B cell (primary cell): Measurements from ENCODE around the gene QSOX2. TPM values are rescaled to one million over a fixed set of nuclear protein-coding genes. Genes with fewer than 3 reads are reported as not detected.

Source experiments
- ATAC-seq: fragments of 200-7000 bp; cut with Tn5 transposase; one replicate; pipeline ENCODE4 v1.10.0; 2021; ENCODE audit warnings: low read depth, mild to moderate bottlenecking, moderate number of reproducible peaks, moderate library complexity
- CTCF ChIA-PET: fragments of 350-600 bp; sonication (Branson Sonifier 250); formaldehyde crosslinking; loops from one replicate; lab custom pipeline; 2021; ENCODE audit warnings: antibody characterized with exemption, inconsistent platforms; lab: Charles Lee
- POLR2A ChIA-PET: fragments of 350-600 bp; sonication (Branson Sonifier 250); formaldehyde crosslinking; loops from one replicate; lab custom pipeline; 2021; ENCODE audit warnings: antibody characterized with exemption; lab: Charles Lee
- DNase-seq: peaks from one replicate; pipeline ENCODE4 v3.0.0; 2013
- H2AFZ ChIP-seq: 2 replicates; pipeline ENCODE4 v1.6.1; 2012; ENCODE audit warnings: mild to moderate bottlenecking, low read depth, low read length; ENCODE audit not compliant: insufficient read depth, poor library complexity, severe bottlenecking
- H3K27ac ChIP-seq, 2 donors: 1 replicate in 1 of 2; 2 replicates in 1 of 2; pipeline ENCODE4 v1.5.1; 2012 to 2013; ENCODE audit warnings: low read length in 2 of 2, mild to moderate bottlenecking in 2 of 2, moderate library complexity in 1 of 2
- H3K27me3 ChIP-seq, 4 experiments: fragments of 200-600 bp in 1 of 4; sonication (generic) in 1 of 4; replicated peaks in 1 of 4; 1 replicate in 2 of 4; 2 replicates in 2 of 4; pipeline versions ENCODE4 v1.6.1 to v1.7.0; 2013 to 2016; ENCODE audit warnings: low read length in 3 of 4, mild to moderate bottlenecking in 2 of 4, mixed read lengths in 1 of 4, moderate library complexity in 1 of 4; ENCODE audit not compliant: insufficient read depth in 4 of 4, control insufficient read depth in 3 of 4; ENCODE audit errors: control extremely low read depth in 1 of 4
- H3K36me3 ChIP-seq, 2 experiments: replicated peaks in 1 of 2; 1 replicate in 1 of 2; 2 replicates in 1 of 2; pipeline versions ENCODE4 v1.6.1 to v1.7.1; 2013; ENCODE audit warnings: low read length in 1 of 2; ENCODE audit not compliant: insufficient read depth in 2 of 2, control insufficient read depth in 1 of 2; ENCODE audit errors: control extremely low read depth in 1 of 2, extremely low read depth in 1 of 2
- H3K4me1 ChIP-seq, 2 donors: fragments of 200-600 bp in 1 of 2; sonication (generic) in 1 of 2; 1 replicate in 1 of 2; 2 replicates in 1 of 2; pipeline versions ENCODE4 v1.5.1 to v1.6.1; 2013 to 2017; ENCODE audit warnings: low read length in 2 of 2; ENCODE audit not compliant: control insufficient read depth in 2 of 2, insufficient read depth in 2 of 2
- H3K4me2 ChIP-seq: replicated peaks from 2 replicates; pipeline ENCODE3; 2012; ENCODE audit warnings: mild to moderate bottlenecking, low read depth, low read length; ENCODE audit not compliant: poor library complexity, severe bottlenecking
- H3K4me3 ChIP-seq, 5 experiments: fragments of 200-600 bp in 1 of 5; sonication (generic) in 1 of 5; 1 replicate in 3 of 5; 2 replicates in 2 of 5; pipeline versions ENCODE4 v1.5.1 to v1.7.0; 2011 to 2016; ENCODE audit warnings: low read length in 4 of 5, mild to moderate bottlenecking in 4 of 5, low read depth in 2 of 5, control low read depth in 1 of 5, moderate library complexity in 1 of 5; ENCODE audit not compliant: insufficient read depth in 1 of 5; ENCODE audit errors: control extremely low read depth in 1 of 5, extremely low read depth in 1 of 5
- H3K79me2 ChIP-seq: fragments of 200-600 bp; sonication (generic); one replicate; pipeline ENCODE4 v1.6.0; 2016; ENCODE audit warnings: low read length; ENCODE audit not compliant: control insufficient read depth, insufficient read depth
- H3K9ac ChIP-seq: fragments of 200-600 bp; sonication (generic); 2 replicates; pipeline ENCODE4 v1.6.1; 2017; ENCODE audit warnings: mild to moderate bottlenecking, low read length, moderate library complexity
- H3K9me3 ChIP-seq, 3 donors: one replicate each; pipeline versions ENCODE4 v1.6.1 to v1.7.1; 2013; ENCODE audit warnings: low read length in 2 of 3; ENCODE audit not compliant: control insufficient read depth in 2 of 3, insufficient read depth in 1 of 3; ENCODE audit errors: control extremely low read depth in 1 of 3
- H4K20me1 ChIP-seq: 2 replicates; pipeline ENCODE4 v1.6.0; 2012; ENCODE audit warnings: mild to moderate bottlenecking, low read length; ENCODE audit not compliant: insufficient read depth, control insufficient read depth, poor library complexity, severe bottlenecking
- H3K27ac Mint-ChIP-seq: one replicate; pipeline ENCODE4 v1.8.0; 2021; ENCODE audit warnings: mixed read lengths
- H3K27me3 Mint-ChIP-seq: one replicate; pipeline ENCODE4 v1.8.0; 2021; ENCODE audit warnings: mixed read lengths
- H3K4me1 Mint-ChIP-seq: one replicate; pipeline ENCODE4 v1.8.0; 2021; ENCODE audit warnings: mixed read lengths
- H3K4me3 Mint-ChIP-seq: one replicate; pipeline ENCODE4 v1.8.0; 2021; ENCODE audit warnings: mixed read lengths
- H3K9me3 Mint-ChIP-seq: one replicate; pipeline ENCODE4 v1.8.0; 2022; ENCODE audit warnings: mixed read lengths; ENCODE audit not compliant: insufficient read depth
- EZH2 ChIP-seq: IDR thresholded peaks from 2 replicates; pipeline ENCODE4 v1.6.1; 2012; ENCODE audit warnings: borderline replicate concordance, low read depth, mild to moderate bottlenecking, moderate library complexity, low read length; ENCODE audit not compliant: insufficient read depth, poor library complexity, severe bottlenecking
- WGBS: methylation state at CpG from one replicate; pipeline ENCODE4 v1.1.5; 2013; ENCODE audit warnings: missing lambda C conversion rate; ENCODE audit not compliant: insufficient coverage; 5-methylcytosine and 5-hydroxymethylcytosine counted together
- intact Hi-C: fragments of 100-400 bp; cut with micrococcal nuclease; formaldehyde crosslinking; loops from one replicate; pipeline ENCODE4 v1.10.0; 2022
- polyA plus RNA-seq: library from polyadenylated mRNA; depleted of rRNA; stranded (reverse); fragments of >200 nt; gene quantifications from 2 replicates; pipeline ENCODE4 v1.2.3, GENCODE V29; 2012
- total RNA-seq, 2 donors: library from RNA; stranded (reverse); fragments of 120-200 nt in 1 of 2; gene quantifications; 1 replicate in 1 of 2; 2 replicates in 1 of 2; pipeline versions ENCODE4 v1.2.3 to v1.2.4, GENCODE V29; 2013 to 2022
- TF ChIP-seq, protein P1 (sequence below): fragments of 200-600 bp; IDR thresholded peaks from one replicate; pipeline ENCODE4 v1.8.0; 2022; ENCODE audit warnings: antibody characterized with exemption, mild to moderate bottlenecking

The QSOX2 gene
- total and polyA plus RNA-seq, 2 donors (not counting 1 experiment from before 2014, with no cell fraction given) = 62.9 to 139 TPM

DNA sequence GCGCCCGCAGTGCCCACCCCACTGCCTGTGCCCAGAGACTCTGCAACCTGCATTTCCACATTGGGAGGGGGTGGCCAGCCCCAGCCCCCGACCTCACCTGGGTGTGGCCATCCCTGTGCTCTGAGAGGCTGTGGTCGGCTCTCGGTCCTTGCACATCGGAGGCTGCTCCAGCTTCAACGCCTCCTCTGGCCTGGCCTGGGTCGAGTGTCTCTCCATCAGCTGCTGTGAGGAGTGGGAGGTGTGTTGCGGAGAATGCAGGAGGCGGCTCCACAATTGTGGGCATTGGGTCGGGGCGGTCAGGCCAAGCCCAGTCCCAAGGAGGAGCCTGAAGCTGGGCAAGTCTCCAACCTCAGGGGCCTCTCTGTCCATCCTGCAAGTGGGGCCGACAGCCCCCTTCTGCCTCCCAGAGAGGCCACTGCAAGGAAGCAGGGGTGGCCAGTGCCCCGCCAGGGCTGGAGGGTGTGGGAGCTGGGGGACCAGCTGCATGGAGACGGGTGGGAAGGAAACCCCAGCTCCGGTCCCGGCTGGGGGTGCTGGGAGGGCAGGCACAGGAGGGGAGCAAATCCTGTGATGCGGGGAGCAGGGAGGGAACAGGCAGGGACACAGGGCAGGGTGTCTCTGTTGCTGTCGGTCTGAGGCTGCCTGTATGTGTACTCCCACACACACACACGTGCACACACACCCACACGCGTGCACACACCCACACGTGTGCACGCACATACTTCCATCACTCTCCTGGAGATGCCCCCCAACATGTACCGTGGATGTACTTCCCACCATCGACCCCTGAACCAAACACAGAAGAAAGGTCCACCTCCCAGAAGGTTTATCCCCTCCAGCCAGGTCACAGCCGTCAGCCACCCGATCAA lies 29.4 kb upstream of the QSOX2 start:
- Histone ChIP-seq H3K4me1 (no peaks in the 10 kb centered on the region), H3K9ac (no peak overlapping the region), H3K9me3 (peaks cover 0 to 3% (median 0%) of the 10 kb centered on the region in 3 donors), H4K20me1 (no peaks in the 10 kb centered on the region), H3K79me2 (no peaks in the 10 kb centered on the region), H3K27me3 (no peaks in the 10 kb centered on the region), H3K4me2 (no peak overlapping the region), H3K27ac (no peak overlapping the region), H3K36me3 (no peaks in the 10 kb centered on the region), H2AFZ (no peak overlapping the region), H3K4me3 (no peak overlapping the region)
- ChIA-PET CTCF (interaction anchor here (1.0 to 1.2 kb wide), 2 partner anchors 8 to 105 kb away, joined by 3 read pairs; no protein-coding TSS in a partner anchor), POLR2A (no interaction called here)
- H3K4me1 Mint-ChIP-seq = no peaks in the 10 kb centered on the region
- H3K27ac Mint-ChIP-seq = no peak overlapping the region
- H3K9me3 Mint-ChIP-seq = no peaks in the 10 kb centered on the region
- no peak for ATAC-seq
- no peak for TF ChIP-seq EZH2
- TF ChIP-seq, protein P1, sequence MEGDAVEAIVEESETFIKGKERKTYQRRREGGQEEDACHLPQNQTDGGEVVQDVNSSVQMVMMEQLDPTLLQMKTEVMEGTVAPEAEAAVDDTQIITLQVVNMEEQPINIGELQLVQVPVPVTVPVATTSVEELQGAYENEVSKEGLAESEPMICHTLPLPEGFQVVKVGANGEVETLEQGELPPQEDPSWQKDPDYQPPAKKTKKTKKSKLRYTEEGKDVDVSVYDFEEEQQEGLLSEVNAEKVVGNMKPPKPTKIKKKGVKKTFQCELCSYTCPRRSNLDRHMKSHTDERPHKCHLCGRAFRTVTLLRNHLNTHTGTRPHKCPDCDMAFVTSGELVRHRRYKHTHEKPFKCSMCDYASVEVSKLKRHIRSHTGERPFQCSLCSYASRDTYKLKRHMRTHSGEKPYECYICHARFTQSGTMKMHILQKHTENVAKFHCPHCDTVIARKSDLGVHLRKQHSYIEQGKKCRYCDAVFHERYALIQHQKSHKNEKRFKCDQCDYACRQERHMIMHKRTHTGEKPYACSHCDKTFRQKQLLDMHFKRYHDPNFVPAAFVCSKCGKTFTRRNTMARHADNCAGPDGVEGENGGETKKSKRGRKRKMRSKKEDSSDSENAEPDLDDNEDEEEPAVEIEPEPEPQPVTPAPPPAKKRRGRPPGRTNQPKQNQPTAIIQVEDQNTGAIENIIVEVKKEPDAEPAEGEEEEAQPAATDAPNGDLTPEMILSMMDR = no peak
- intact Hi-C loops = no loop called here
- 86% methylated on average over 23 of the region's 28 CpGs for WGBS
- peaks cover 7% of the 10 kb centered on the region for H3K27me3 Mint-ChIP-seq
- no peak overlapping the region for H3K4me3 Mint-ChIP-seq
- DNase-seq = no peak
